ENCODE results near the gene ST6GALNAC4.
"Not testable (repeated sequence)": the region's sequence is repeated elsewhere in the genome, so short reads cannot be mapped to it uniquely, and the experiment has no call there.

The ST6GALNAC4 gene

GRCh38 chr9:127895811-127896210 lies 21.0 kb downstream of the ST6GALNAC4 start:
- no peak for DNase-seq

DNA sequence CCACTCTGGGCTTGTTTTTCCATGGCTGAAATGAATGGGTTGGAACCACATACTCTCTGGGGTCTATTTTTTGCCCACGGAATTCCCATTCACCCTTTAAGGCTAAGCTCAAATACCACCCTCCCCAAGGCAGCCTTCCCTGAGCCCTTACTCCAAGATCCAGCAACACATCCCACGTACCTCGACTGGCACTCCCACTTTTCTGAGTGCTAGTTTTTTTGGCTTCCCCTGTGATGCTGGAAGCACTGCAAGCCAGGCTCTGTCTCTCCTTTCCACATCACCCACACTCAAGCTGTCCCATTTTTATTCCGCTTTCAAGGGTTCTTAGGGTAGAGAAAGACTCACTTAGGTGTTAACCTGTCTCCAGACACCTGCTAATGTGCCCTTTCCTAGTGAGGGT lies 23.4 kb downstream of the ST6GALNAC4 start:
- peak in 1 of 51 donors; percentile 30 for DNase-seq

GRCh38 chr9:127892831-127893230 lies 24.0 kb downstream of the ST6GALNAC4 start:
- DNase-seq: no peak

GRCh38 chr9:127890053-127890452 lies 26.8 kb downstream of the ST6GALNAC4 start:
- DNase-seq: no peak

DNA sequence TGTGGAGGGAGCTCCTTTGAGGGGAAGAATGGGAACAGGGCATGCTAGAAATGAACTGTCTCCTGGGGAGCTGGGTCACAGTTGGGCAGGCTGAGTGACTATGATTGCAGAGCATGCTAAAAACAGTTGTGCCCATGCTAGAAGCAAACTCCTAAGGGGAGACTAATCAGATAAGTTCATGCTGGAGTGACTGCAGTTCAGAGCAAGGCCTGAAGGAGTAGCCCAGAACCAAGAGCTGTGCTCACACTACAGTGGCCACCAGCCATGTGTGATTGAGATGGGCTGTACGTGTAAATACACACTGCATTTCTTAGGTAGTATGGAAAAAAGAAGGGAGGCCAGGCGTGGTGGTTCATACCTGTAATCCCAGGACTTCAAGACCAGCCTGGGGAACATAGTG lies 29.0 kb downstream of the ST6GALNAC4 start:
- DNase-seq: no peak

DNA sequence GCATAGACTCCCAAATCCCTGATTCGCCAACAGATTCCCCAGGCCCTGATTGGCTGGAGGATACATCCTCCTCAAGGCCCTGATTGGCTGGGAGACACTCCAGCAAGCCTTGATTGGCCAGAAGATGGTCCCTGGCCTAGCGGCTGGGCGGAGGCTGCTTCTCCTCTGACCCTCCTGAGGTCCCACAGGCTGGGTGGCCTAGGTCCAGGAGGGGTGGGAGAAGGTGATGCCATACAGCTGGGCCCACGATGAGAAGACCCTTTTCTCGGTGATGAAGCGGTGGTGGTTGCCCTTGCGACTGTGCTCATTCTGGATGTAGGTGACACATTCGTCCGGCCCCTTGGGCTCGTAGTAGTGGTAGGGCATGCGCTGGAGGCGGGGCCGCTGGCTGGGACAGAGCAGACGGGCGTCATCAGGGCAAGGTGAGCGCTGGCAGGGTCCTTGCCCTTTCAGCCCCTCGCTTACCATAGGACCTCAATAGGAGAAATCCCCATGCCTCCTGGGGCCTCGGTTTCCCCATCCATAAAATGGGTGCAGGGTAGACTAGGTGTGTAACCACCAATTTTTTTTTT lies 30.4 kb downstream of the ST6GALNAC4 start:
- no peak for DNase-seq

- no peak for DNase-seq
Observed at GRCh38 chr9:127885508-127886281, 31.1 kb downstream of the ST6GALNAC4 start.

GRCh38 chr9:127884976-127885490 lies 31.8 kb downstream of the ST6GALNAC4 start:
- no peak for DNase-seq

- peak in 22 of 51 donors; percentile 12 to 61 (median 32) for DNase-seq
Observed at GRCh38 chr9:127884427-127884911, 32.4 kb downstream of the ST6GALNAC4 start.

- no peak for DNase-seq
Observed at GRCh38 chr9:127883959-127884358, 32.9 kb downstream of the ST6GALNAC4 start.

DNA sequence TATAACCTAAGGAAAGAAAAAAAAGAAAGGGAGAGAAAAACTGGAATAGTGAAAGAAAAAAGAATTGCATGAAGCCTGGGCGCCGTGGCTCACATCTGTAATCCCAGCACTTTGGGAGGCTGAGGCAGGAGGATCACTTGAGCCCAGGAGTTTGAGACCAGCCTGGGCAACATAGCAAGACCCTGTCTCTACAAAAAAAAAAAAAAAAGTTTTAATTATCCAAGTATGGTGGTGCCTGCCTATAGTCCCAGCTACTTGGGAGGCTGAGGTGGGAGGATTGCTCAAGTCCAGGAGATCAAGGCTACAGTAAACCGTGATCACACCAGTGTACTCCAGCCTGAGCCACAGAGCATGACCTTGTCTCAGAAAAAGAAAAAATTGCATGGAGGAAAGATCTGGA lies 35.1 kb downstream of the ST6GALNAC4 start:
- not testable (repeated sequence) for DNase-seq

- DNase-seq: no peak
Observed at GRCh38 chr9:127880143-127880542, 36.7 kb downstream of the ST6GALNAC4 start.

DNA sequence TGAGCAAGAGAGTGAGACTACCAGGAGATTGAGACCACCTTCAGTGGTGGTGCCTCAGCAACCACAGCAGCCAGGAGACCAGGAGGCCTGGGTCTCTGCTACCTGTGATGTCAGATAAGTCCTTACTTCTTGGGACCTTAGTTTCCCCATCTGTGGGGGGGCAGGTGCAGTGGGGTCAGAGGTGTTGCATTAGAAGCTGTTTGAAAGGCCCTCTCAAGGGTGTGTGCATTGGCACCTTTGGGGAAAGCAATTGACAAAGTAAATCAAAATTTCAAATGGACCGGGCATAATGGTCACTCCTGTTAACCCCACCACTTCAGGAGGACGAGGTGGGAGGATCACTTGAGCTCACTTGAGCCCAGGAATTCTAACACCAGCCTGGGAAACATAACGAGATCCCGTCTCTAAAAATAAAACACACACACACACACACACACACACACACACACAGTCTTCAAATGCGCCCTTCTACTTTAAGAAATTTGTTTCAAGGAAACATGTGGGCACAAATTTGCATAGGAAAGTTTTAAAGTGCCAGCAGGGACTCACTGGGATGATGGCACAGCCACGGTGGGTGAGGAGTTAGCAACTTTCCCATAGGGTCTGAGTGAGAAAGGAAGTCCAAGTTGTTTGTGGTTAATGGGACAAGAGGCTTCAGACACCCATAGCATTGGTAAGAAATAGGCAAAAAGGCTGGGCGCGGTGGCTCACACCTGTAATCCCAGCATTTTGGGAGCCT lies 38.0 kb downstream of the ST6GALNAC4 start:
- DNase-seq: no peak

DNA sequence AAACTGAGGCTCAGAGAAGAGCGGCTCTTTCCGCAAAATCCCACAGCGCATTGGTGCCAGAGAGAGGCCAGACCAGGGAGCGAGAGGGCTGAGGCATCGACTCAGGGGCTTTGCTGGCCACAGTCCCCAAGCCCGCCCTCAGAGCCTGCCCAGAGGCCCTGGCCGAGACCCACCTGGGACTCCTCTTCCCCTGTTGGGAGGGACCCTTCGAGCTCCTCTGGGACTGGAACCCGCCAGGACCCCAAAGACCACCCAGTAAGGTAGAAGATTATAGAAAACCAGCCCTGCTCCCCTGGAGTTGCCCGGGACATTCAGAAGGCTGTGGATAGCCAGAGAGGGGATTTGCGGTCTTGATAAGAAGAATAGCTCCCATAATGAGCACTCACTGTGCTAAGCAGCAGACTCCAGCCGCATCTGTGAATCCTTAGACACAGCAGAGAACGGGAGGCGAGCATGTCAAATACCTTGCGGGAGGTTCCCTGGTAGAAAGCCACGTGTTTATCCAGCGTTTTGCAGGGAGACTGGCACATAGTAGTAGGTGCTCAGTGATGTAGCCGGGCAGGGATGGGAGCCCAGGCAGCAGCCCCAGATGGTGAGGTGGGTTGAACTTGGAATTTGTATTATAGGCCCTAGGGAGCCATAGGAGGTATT lies 38.7 kb downstream of the ST6GALNAC4 start:
- DNase-seq: peak in 4 of 51 donors; percentile 9 to 55 (median 48)

DNA sequence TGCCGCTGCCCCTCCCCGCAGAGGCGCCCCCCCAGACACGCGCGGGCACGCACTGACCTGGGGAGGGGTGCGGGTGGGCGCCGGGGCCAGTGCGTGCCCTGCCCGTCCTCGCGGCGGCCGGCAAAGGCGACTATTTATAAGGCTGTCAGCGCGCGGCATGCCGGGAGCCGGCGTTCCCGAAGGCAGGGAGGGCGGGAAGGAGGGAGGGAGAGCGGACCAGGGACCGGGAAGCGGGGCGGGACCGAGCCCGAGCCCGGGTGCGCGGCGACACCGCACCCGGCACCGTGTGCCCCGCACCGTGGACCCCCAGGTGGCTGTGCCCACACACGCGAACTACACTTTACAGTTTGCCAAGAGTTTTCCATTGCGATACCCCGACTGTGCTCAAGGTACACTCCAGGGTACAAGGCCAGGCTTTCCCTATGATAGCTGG lies 39.3 kb downstream of the ST6GALNAC4 start, which contains the start of gene AK1:
AK1 (minus strand) TSS at position 110 of the 433 bp plus-strand sequence. CDS start 3,058 bp downstream, outside the sequence.
- peak in 50 of 51 donors; percentile 44 to 90 (median 80) for DNase-seq

DNA sequence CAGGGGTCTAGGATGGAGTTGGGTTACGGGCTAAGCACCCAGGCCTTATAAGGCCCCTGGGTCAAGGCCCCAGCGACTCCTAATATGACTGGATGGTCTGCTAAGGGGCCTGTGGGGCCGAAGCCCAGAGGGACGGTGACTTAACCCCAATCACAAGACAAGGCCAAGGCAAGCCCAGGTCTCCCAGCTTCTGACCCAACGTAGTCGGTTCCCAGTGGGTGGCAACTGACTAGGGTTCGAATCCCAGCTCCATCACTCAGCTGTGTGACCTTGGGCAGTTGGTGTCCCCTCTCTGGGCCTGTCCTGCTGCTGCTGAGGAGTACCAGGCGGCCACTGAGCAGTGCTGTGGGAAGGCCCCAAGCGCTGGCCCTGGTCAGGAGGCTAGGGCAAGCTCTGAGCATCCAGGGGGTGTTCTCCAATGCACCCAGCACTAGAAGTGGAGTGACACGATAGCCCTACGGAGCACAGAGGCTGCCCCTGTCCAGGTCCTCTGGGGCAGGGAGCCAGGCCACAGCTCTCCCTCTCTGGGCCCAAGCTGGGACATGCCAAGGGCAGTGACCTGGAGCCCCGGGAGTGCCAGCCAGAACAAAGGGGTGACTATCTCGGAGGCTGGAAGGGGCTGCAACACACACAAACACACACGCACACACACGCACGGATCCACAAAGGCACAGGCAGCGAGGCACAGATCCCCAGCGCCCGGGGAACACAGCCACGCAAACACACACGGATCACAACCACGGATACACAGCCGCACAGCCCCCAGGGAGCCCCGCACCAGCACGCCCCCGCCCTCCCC lies 39.9 kb downstream of the ST6GALNAC4 start:
- peak in 22 of 51 donors; percentile 33 to 78 (median 56) for DNase-seq

DNA sequence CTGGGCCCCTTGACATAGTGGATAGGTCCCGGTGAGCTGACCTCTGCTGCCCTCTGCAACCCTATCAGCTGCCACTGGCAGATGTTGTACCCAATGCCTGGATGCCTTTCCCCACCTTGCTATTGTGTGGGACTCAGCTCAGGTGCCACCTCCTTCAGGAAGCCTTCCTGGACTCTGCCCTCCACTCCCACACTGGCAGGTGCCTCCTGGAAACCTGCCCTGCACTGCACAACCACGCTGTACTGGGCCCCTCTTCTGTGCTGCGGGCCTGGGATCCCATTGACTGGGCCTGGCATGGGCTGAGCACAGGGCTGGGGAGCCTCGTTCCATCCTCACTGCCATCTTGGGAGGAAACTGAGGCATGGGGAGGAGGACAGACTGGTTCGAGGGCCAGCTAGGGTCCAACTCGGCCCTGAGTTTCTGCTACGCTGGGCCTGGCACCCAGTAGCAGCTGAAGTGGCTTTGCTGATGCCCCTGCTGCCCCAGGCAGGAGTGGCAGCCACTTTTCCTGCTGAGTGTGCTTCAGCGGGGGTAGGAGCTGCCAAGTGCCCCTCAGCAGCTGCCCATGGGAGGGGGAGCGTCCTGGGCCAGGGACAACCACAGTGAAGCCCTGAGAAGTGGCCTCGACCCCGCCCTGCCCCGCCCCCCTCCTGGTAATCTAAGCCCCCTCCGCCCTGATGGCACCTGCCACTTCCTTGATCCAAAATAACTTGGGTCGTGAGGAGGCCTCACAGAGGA lies 40.6 kb downstream of the ST6GALNAC4 start:
- DNase-seq: no peak

- peak in 1 of 51 donors; percentile 10 for DNase-seq
Observed at GRCh38 chr9:127875306-127875966, 41.4 kb downstream of the ST6GALNAC4 start.

Measured in hypothalamus (tissue), 51 donors.